Panc1 (cell line): ENCODE data around the gene MAML3. TPM values are rescaled to one million over a fixed set of nuclear protein-coding genes. Genes with fewer than 3 reads are reported as not detected.

Experiments used
- ATAC-seq: fragments of 200-7000 bp; cut with Tn5 transposase; 2 replicates; pipeline ENCODE4 v1.9.1; 2020; ENCODE audit warnings: mild to moderate bottlenecking, moderate library complexity
- BruUV-seq: library from RNA; stranded (reverse); fragments of 400-500 nt; replicated peaks from 2 replicates; lab custom pipeline; 2021; lab: Mats Ljungman, UMichigan
- CTCF ChIA-PET: fragments of 300-600 bp; sonication (Branson Sonifier 250); formaldehyde crosslinking; loops from one replicate; lab custom pipeline; 2022; ENCODE audit warnings: antibody characterized with exemption; lab: Charles Lee
- POLR2A ChIA-PET: fragments of 300-600 bp; sonication (Branson Sonifier 250); formaldehyde crosslinking; loops from one replicate; lab custom pipeline; 2022; ENCODE audit warnings: antibody characterized with exemption; lab: Charles Lee
- DNase-seq: peaks from one replicate; pipeline ENCODE4 v3.0.0-alpha.2; 2010; ENCODE audit warnings: low read depth, low spot score
- H3K27ac ChIP-seq: 2 replicates; pipeline ENCODE4 v1.5.1; 2011; ENCODE audit warnings: mild to moderate bottlenecking, low read length, inconsistent platforms
- H3K27me3 ChIP-seq: fragments of 200-500 bp; sonication (Bioruptor generic); 2 replicates; pipeline ENCODE4 v1.6.0; 2014; ENCODE audit warnings: low read length, inconsistent platforms; ENCODE audit not compliant: control insufficient read depth, insufficient read depth
- H3K36me3 ChIP-seq: fragments of 200-500 bp; sonication (Bioruptor generic); 2 replicates; pipeline ENCODE4 v1.5.1; 2014; ENCODE audit warnings: inconsistent platforms, mild to moderate bottlenecking, low read length, moderate library complexity; ENCODE audit not compliant: control insufficient read depth, insufficient read depth
- H3K4me1 ChIP-seq: 2 replicates; pipeline ENCODE4 v1.5.1; 2011; ENCODE audit warnings: inconsistent platforms, mild to moderate bottlenecking, low read length, moderate library complexity; ENCODE audit not compliant: control insufficient read depth, insufficient read depth
- H3K4me3 ChIP-seq, 2 experiments: 2 replicates each; pipeline ENCODE4 v1.5.1; 2011 to 2012; ENCODE audit warnings: low read depth in 2 of 2, low read length in 2 of 2, mild to moderate bottlenecking in 2 of 2, inconsistent platforms in 1 of 2, moderate library complexity in 1 of 2
- H3K9me3 ChIP-seq: fragments of 200-500 bp; sonication (Bioruptor generic); 2 replicates; pipeline ENCODE4 v1.5.1; 2014; ENCODE audit warnings: low read depth, mild to moderate bottlenecking, inconsistent platforms, low read length, moderate library complexity; ENCODE audit not compliant: control insufficient read depth, insufficient read depth
- POLR2AphosphoS5 ChIP-seq: IDR thresholded peaks from 2 replicates; pipeline ENCODE4 v1.6.1; 2012; ENCODE audit warnings: mild to moderate bottlenecking, low read depth, low read length, moderate library complexity
- SIN3A ChIP-seq: IDR thresholded peaks from 2 replicates; pipeline ENCODE4 v1.6.1; 2012; ENCODE audit warnings: low read depth, mild to moderate bottlenecking, low read length, moderate library complexity, borderline replicate concordance; ENCODE audit not compliant: insufficient read depth
- TCF7L2 ChIP-seq: IDR thresholded peaks from 2 replicates; pipeline ENCODE4 v1.6.1; 2011; ENCODE audit warnings: mild to moderate bottlenecking, low read depth, low read length, inconsistent platforms
- in situ Hi-C: cut with HindIII; loops from 2 replicates; pipeline ENCODE4 v1.10.0; 2016; ENCODE audit warnings: low sequenced_read_pairs, low pct_unique_long_range_greater_than_20kb
- intact Hi-C: fragments of 100-400 bp; cut with micrococcal nuclease; formaldehyde crosslinking; loops from one replicate; pipeline ENCODE4 v1.10.0; 2022; ENCODE audit not compliant: unreplicated experiment
- total RNA-seq: library from RNA; stranded (reverse); gene quantifications from one replicate; pipeline ENCODE4 v1.2.1, GENCODE V29; 2021; ENCODE audit not compliant: unreplicated experiment
- TF ChIP-seq, protein P1 (sequence below), 2 experiments: IDR thresholded peaks; 2 replicates each; pipeline ENCODE4 v1.6.1; 2011 to 2012; ENCODE audit warnings: low read depth in 2 of 2, control low read depth in 1 of 2, low read length in 1 of 2, mild to moderate bottlenecking in 1 of 2, moderate library complexity in 1 of 2; ENCODE audit not compliant: insufficient read depth in 1 of 2
- TF ChIP-seq, protein P2 (sequence below): fragments of 450-650 bp; IDR thresholded peaks from 2 replicates; pipeline ENCODE4 v1.5.1; 2017; ENCODE audit warnings: mild to moderate bottlenecking

MAML3 gene
- total RNA-seq, 1 experiment from 2014 or later = 7.7 TPM

DNA sequence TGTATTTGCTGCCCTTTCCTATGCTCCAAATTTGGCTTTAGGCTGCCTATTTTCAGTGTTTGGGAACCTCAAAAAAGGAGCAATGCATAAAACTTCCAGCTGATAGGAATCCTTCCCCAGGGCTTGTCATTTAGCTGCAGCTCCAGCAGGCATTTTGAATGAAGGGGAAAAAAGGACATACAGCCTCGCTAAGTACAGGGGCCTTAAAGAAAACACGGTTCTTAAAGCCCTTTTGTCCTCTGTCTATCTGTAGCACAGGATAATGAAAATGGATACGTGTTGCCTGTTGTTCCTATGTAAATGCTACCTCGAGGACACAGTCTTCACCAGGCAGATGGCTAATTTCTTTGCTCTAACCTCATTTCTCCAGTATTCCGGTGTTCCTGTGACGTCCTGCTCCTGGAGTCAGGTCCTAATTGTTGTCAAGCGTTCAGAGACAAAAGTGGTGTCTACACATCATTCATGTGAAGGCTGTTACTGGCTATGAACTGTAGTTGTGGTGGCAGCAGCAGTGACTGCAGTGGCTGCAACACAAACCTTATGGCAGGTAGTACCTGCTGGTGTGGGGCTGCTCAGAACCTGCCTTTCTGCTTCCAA is 371.0 kb downstream of the MAML3 start:
- no peaks in the 10 kb centered on the region for H3K36me3 ChIP-seq
- no peak for ATAC-seq
- CTCF ChIA-PET = interaction anchor here (0.6 kb wide), 1 partner anchor 103 kb away, joined by 11 read pairs; no protein-coding TSS in a partner anchor
- no TSS peak for BruUV-seq
- in situ Hi-C loops = no loop called here
- no peaks in the 10 kb centered on the region for H3K27me3 ChIP-seq
- POLR2A ChIA-PET = no interaction called here
- H3K4me3 ChIP-seq = no peak overlapping the region
- no peaks in the 10 kb centered on the region for H3K9me3 ChIP-seq
- no peaks in the 10 kb centered on the region for H3K4me1 ChIP-seq
- intact Hi-C loops = no loop called here
- DNase-seq = no peak
- no peak overlapping the region for H3K27ac ChIP-seq
- TF ChIP-seq SIN3A (no peak), POLR2AphosphoS5 (no peak), TCF7L2 (no peak)
- TF ChIP-seq, protein P1, sequence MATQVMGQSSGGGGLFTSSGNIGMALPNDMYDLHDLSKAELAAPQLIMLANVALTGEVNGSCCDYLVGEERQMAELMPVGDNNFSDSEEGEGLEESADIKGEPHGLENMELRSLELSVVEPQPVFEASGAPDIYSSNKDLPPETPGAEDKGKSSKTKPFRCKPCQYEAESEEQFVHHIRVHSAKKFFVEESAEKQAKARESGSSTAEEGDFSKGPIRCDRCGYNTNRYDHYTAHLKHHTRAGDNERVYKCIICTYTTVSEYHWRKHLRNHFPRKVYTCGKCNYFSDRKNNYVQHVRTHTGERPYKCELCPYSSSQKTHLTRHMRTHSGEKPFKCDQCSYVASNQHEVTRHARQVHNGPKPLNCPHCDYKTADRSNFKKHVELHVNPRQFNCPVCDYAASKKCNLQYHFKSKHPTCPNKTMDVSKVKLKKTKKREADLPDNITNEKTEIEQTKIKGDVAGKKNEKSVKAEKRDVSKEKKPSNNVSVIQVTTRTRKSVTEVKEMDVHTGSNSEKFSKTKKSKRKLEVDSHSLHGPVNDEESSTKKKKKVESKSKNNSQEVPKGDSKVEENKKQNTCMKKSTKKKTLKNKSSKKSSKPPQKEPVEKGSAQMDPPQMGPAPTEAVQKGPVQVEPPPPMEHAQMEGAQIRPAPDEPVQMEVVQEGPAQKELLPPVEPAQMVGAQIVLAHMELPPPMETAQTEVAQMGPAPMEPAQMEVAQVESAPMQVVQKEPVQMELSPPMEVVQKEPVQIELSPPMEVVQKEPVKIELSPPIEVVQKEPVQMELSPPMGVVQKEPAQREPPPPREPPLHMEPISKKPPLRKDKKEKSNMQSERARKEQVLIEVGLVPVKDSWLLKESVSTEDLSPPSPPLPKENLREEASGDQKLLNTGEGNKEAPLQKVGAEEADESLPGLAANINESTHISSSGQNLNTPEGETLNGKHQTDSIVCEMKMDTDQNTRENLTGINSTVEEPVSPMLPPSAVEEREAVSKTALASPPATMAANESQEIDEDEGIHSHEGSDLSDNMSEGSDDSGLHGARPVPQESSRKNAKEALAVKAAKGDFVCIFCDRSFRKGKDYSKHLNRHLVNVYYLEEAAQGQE (IDR thresholded peaks at IDR 0.05; ENCODE audit: insufficient read depth in 1 of 2, low read depth in 2 of 2, low read length in 1 of 2) = no peak
- TF ChIP-seq, protein P2, sequence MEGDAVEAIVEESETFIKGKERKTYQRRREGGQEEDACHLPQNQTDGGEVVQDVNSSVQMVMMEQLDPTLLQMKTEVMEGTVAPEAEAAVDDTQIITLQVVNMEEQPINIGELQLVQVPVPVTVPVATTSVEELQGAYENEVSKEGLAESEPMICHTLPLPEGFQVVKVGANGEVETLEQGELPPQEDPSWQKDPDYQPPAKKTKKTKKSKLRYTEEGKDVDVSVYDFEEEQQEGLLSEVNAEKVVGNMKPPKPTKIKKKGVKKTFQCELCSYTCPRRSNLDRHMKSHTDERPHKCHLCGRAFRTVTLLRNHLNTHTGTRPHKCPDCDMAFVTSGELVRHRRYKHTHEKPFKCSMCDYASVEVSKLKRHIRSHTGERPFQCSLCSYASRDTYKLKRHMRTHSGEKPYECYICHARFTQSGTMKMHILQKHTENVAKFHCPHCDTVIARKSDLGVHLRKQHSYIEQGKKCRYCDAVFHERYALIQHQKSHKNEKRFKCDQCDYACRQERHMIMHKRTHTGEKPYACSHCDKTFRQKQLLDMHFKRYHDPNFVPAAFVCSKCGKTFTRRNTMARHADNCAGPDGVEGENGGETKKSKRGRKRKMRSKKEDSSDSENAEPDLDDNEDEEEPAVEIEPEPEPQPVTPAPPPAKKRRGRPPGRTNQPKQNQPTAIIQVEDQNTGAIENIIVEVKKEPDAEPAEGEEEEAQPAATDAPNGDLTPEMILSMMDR = no peak

DNA sequence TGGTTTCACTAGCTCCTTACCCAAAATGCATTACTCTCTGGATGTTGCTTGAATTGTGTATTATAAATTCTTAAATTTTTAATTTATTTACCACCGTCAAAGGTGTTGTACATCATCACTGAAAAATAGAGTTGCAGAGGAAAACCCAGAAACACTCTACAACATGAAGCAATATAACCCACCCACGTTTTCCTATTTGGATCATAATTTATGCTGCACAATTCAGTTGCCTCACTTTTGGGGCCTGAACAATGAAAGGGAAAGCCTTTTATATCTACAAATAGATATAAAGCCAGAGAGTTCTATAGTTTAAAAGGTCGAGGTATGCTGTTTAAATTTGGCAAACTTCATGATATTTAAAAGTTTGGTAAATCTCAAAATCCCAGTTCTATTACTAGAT is 372.9 kb downstream of the MAML3 start:
- POLR2A ChIA-PET = no interaction called here
- in situ Hi-C loops (no loop called here), intact Hi-C loops (no loop called here)
- no peak overlapping the region for H3K4me3 ChIP-seq
- H3K27ac ChIP-seq = no peak overlapping the region
- no peaks in the 10 kb centered on the region for H3K9me3 ChIP-seq
- CTCF ChIA-PET = no interaction called here
- ATAC-seq (no peak), DNase-seq (no peak)
- no peaks in the 10 kb centered on the region for H3K27me3 ChIP-seq
- no peaks in the 10 kb centered on the region for H3K4me1 ChIP-seq
- TF ChIP-seq, protein P2 = no peak
- TF ChIP-seq POLR2AphosphoS5 (no peak), SIN3A (no peak), TCF7L2 (no peak)
- TF ChIP-seq, protein P1 (IDR thresholded peaks at IDR 0.05; ENCODE audit: insufficient read depth in 1 of 2, low read depth in 2 of 2, low read length in 1 of 2) = no peak
- BruUV-seq = no TSS peak
- no peaks in the 10 kb centered on the region for H3K36me3 ChIP-seq
